Uterus (tissue), 4 donors: ENCODE measurements around the gene MAGI3. TPM values are rescaled to one million over a fixed set of nuclear protein-coding genes. Genes with fewer than 3 reads are reported as not detected.

ENCODE experiments used
- DNase-seq, 2 donors: peaks; one replicate each; pipeline ENCODE4 v3.0.0-alpha.2; 2019 to 2020
- H3K27ac ChIP-seq, 2 donors: fragments of 200-600 bp; sonication (generic); 1 replicate in 1 of 2; 2 replicates in 1 of 2; pipeline ENCODE4 v1.5.1; 2016 to 2018
- H3K27me3 ChIP-seq, 2 donors: fragments of 200-600 bp; sonication (generic); one replicate each; pipeline ENCODE4 v1.5.1; 2018 to 2019; ENCODE audit warnings: control low read depth in 1 of 2
- H3K36me3 ChIP-seq, 2 donors: fragments of 200-600 bp; sonication (generic); one replicate each; pipeline ENCODE4 v1.5.1; 2019; ENCODE audit warnings: control low read depth in 1 of 2
- H3K4me1 ChIP-seq, 2 donors: fragments of 200-600 bp; sonication (generic); one replicate each; pipeline ENCODE4 v1.5.1; 2018 to 2019; ENCODE audit warnings: control low read depth in 1 of 2
- H3K4me3 ChIP-seq, 2 donors: fragments of 200-600 bp; sonication (generic); 1 replicate in 1 of 2; 2 replicates in 1 of 2; pipeline ENCODE4 v1.5.1; 2018 to 2019; ENCODE audit warnings: mild to moderate bottlenecking in 1 of 2
- H3K9me3 ChIP-seq, 2 donors: fragments of 200-600 bp; sonication (generic); one replicate each; pipeline ENCODE4 v1.5.1; 2019; ENCODE audit warnings: control low read depth in 1 of 2
- CTCF ChIP-seq, 4 experiments: fragments of 200-600 bp in 2 of 4; fragments of 450-650 bp in 2 of 4; sonication (generic) in 2 of 4; IDR thresholded peaks; one replicate each; pipeline ENCODE4 v1.5.1; 2016 to 2019; ENCODE audit warnings: antibody characterized with exemption in 4 of 4, mild to moderate bottlenecking in 2 of 4, moderate library complexity in 1 of 4
- POLR2A ChIP-seq, 2 donors: fragments of 450-650 bp; IDR thresholded peaks; one replicate each; pipeline ENCODE4 v1.6.1; 2016; ENCODE audit warnings: antibody characterized with exemption in 2 of 2, mild to moderate bottlenecking in 1 of 2, moderate library complexity in 1 of 2
- intact Hi-C: fragments of 100-400 bp; cut with DNase I; formaldehyde crosslinking; loops from one replicate; pipeline ENCODE4 v1.15.1; 2023; ENCODE audit warnings: low total_unique reads
- total RNA-seq, 4 donors: library from RNA; depleted of rRNA in 3 of 4; stranded (reverse); fragments of >200 nt in 3 of 4; gene quantifications; one replicate each; pipeline versions ENCODE4 v1.1.0 to v1.2.4, GENCODE V29; 2014 to 2023
- donor health status: DM: yes; HTN: yes; CAD: no.

The MAGI3 gene
- total RNA-seq, 4 donors from 2014 or later = 12.4 to 37.5 (median 26.4) TPM

DNA sequence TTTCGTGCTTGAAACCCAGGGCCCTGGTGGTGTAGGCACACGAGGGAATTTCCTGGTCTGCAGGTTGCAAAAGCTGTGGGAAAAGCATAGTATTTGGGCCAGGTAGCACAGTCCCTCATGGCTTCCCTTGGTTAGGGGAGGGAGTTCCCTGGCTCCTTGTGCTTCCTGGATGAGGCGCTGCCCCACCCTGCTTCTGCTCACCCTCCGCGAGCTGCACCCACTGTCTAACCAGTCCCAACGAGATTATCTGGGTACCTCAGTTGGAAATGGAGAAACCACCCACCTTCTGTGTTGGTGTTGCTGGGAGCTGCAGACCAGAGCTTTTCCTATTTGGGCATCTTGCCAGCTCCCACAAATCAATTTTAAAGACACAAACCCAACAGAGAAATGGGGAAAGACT is 186.0 kb downstream of the MAGI3 start:
- no peak for DNase-seq
- TF ChIP-seq CTCF (IDR thresholded peaks at IDR 0.05) (no peak), POLR2A (IDR thresholded peaks at IDR 0.05) (no peak)
- intact Hi-C loops = no loop called here
- no peak overlapping the region for H3K4me3 ChIP-seq
- H3K27ac ChIP-seq = no peak overlapping the region
- H3K36me3 ChIP-seq = no peaks in the 10 kb centered on the region
- no peaks in the 10 kb centered on the region for H3K9me3 ChIP-seq
- H3K4me1 ChIP-seq = no peaks in the 10 kb centered on the region
- H3K27me3 ChIP-seq = no peaks in the 10 kb centered on the region

- TF ChIP-seq CTCF (IDR thresholded peaks at IDR 0.05) = no peak
- TF ChIP-seq POLR2A (IDR thresholded peaks at IDR 0.05) = no peak
- Histone ChIP-seq H3K4me1 (no peaks in the 10 kb centered on the region), H3K27ac (no peak overlapping the region), H3K27me3 (no peaks in the 10 kb centered on the region), H3K4me3 (no peak overlapping the region), H3K36me3 (no peaks in the 10 kb centered on the region), H3K9me3 (no peaks in the 10 kb centered on the region)
- no peak for DNase-seq
- intact Hi-C loops = no loop called here
These were observed 189.1 kb downstream of the MAGI3 start for GRCh38 chr1:113579256-113580018.

GRCh38 chr1:113581323-113581722 is 191.0 kb downstream of the MAGI3 start:
- Histone ChIP-seq H3K4me3 (no peak overlapping the region), H3K36me3 (no peaks in the 10 kb centered on the region), H3K27ac (no peak overlapping the region), H3K27me3 (no peaks in the 10 kb centered on the region), H3K4me1 (no peaks in the 10 kb centered on the region), H3K9me3 (no peaks in the 10 kb centered on the region)
- no peak for DNase-seq
- TF ChIP-seq CTCF (IDR thresholded peaks at IDR 0.05) (no peak), POLR2A (IDR thresholded peaks at IDR 0.05) (no peak)
- intact Hi-C loops = no loop called here

DNA sequence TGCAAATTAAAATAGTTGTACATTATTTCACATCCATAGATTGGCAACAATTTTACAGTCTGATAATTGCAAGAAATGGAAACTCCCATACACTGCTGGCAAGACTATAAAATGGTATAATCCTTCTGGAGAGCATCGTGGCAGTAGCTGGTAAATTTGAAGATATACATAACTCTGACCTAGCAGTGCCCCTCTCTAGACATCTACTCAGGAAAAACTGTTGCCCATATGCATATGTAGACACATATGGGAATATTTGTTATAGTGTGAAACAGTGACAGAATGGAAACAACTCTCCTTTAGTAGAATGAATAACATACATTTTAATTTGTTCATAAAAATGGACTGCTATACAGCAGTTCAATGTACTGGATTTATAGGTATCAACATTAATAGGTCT is 191.8 kb downstream of the MAGI3 start:
- H3K27ac ChIP-seq = no peak overlapping the region
- no peaks in the 10 kb centered on the region for H3K36me3 ChIP-seq
- H3K4me3 ChIP-seq = no peak overlapping the region
- DNase-seq = no peak
- no peak for TF ChIP-seq CTCF (IDR thresholded peaks at IDR 0.05)
- TF ChIP-seq POLR2A (IDR thresholded peaks at IDR 0.05) = no peak
- H3K27me3 ChIP-seq = no peaks in the 10 kb centered on the region
- no peaks in the 10 kb centered on the region for H3K4me1 ChIP-seq
- intact Hi-C loops = no loop called here
- H3K9me3 ChIP-seq = no peaks in the 10 kb centered on the region

DNA sequence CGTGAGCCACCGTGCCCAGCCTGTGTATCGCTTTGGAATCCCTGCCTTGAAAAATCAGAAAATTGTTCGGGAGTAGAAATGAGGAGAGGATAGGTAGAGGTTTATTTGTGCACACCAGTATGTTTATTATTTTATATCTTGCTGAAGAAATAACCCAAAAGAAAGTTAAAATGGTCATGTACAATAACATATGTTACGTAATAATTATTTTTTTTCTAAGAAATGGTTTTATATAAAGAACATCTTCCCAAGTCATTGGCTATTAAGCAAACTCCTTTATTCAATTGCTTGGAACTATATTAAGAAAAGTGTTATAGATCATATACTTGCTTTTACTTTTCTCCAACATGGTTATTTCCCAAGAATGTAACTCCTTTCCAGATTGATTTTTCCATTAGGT is 197.2 kb downstream of the MAGI3 start:
- Histone ChIP-seq H3K4me1 (no peaks in the 10 kb centered on the region), H3K9me3 (no peaks in the 10 kb centered on the region), H3K27me3 (no peaks in the 10 kb centered on the region), H3K4me3 (no peak overlapping the region), H3K36me3 (no peaks in the 10 kb centered on the region), H3K27ac (no peak overlapping the region)
- TF ChIP-seq POLR2A (IDR thresholded peaks at IDR 0.05) (no peak), CTCF (IDR thresholded peaks at IDR 0.05) (no peak)
- intact Hi-C loops = no loop called here
- no peak for DNase-seq
